Measurements from ENCODE around the gene THPO. TPM values are rescaled to one million over a fixed set of nuclear protein-coding genes. Genes with fewer than 3 reads are reported as not detected.

The THPO gene
- total and polyA plus RNA-seq, 10 of the 15 experiments (the other 5 are each of a cell fraction or from before 2014, with no cell fraction given), result not detected

DNA sequence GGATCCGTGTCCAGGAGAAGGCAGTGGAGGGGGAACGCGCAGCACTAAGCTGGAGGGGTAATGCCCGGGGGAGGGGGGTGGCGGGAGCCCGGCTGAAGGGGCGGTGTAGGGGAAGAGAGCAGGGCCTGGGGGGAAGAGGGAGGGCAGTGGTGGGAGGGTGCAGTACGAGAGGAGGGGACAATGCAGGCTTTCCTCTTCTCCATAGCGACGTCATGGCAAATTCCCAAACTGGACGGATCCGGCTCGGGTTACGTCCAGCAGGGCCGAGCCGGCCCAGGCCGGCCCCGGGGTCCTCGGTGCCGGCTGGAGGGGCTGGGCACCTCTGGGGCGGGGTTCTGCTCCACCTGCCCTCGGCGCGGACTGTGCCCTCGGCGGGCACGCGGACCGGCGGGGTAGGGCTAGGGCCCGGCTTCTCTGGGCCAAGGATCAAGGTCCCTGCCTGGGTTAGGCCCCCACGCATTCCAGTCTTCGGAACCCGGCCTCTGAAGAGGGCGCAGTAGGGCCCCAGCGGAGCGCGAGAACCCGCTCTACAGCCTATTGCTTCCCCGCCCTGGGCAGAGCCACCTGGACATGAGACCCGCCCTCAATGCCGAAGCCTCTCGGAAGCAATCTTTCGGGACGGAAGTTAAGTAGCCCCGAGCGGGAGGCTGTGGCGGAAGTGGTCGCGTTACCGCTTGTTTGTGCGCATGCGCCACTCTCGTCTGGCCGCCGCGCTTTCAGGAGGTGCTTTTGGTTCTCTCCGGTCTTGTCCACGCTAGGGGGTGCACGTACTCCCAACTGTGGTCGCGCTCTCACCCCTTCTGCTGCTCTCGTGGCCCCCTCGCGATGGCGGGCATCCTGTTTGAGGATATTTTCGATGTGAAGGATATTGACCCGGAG is 15.1 kb downstream of the THPO start (continued):
- TF ChIP-seq ZNF384 (IDR thresholded peaks at IDR 0.05; ENCODE audit: borderline replicate concordance, low read depth, low read length), result no peak
- TF ChIP-seq, protein P1, sequence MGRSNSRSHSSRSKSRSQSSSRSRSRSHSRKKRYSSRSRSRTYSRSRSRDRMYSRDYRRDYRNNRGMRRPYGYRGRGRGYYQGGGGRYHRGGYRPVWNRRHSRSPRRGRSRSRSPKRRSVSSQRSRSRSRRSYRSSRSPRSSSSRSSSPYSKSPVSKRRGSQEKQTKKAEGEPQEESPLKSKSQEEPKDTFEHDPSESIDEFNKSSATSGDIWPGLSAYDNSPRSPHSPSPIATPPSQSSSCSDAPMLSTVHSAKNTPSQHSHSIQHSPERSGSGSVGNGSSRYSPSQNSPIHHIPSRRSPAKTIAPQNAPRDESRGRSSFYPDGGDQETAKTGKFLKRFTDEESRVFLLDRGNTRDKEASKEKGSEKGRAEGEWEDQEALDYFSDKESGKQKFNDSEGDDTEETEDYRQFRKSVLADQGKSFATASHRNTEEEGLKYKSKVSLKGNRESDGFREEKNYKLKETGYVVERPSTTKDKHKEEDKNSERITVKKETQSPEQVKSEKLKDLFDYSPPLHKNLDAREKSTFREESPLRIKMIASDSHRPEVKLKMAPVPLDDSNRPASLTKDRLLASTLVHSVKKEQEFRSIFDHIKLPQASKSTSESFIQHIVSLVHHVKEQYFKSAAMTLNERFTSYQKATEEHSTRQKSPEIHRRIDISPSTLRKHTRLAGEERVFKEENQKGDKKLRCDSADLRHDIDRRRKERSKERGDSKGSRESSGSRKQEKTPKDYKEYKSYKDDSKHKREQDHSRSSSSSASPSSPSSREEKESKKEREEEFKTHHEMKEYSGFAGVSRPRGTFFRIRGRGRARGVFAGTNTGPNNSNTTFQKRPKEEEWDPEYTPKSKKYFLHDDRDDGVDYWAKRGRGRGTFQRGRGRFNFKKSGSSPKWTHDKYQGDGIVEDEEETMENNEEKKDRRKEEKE (IDR thresholded peaks at IDR 0.05), result no peak

DNA sequence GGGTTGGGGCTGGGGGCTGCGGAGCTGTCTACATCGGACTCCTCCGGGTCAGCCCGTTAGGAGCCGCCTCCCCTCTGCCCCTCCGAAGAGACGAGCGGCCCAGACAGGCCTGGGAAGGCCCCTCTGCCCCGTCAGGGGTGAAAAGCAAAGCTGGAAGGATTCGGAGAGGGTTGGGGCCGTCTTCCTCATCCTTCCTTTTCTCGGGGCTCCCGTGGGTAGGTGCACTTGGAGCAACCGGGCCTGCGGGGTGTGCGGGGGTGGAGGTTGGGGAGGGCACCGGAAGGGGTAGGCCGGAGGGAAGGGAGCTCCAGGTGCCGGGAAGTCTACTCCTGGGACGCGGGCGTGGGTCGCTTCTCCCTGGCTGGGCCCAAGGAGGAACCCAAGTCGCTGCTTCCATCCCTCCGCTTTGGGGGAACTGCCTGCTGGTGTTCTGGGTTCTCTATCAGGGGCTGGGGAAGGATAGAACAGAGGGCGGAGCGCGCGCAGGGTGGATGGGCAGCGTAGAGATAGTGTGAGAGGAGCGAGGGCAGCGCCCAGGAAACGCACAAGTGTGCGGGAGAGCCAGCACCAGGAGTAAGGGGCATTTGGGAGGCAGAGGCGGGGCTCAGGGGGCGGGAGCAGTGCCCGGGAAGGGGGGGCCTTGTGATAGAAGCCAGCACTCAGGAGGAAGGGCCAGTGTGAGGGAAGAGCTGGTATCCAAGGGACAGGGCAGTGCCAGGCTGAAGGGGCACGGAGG is 15.9 kb downstream of the THPO start:
- H3K9ac ChIP-seq (ENCODE audit: control insufficient read depth, insufficient read depth, low read length), result peak overlapping the region; percentile 81
- peaks cover 10% of the 10 kb centered on the region for H3K4me1 ChIP-seq (ENCODE audit: control insufficient read depth, insufficient read depth, low read length)
- peak overlapping the region; percentile 67 for H3K4me3 ChIP-seq
- no TSS peak for BruUV-seq (replicated peaks)
- in situ Hi-C loops (cut with MboI), result no loop called here
- ATAC-seq, result peak; percentile 48
- intact Hi-C loops (cut with micrococcal nuclease; ENCODE audit: unreplicated experiment), result loop anchor here (5.0 kb wide), 1 partner anchor 45 kb away; no protein-coding TSS in a partner anchor
- peak overlapping the region; percentile 75 for H2AFZ ChIP-seq (ENCODE audit: control insufficient read depth, low read depth, low read length)
- peaks cover 20% of the 10 kb centered on the region for H3K79me2 ChIP-seq (ENCODE audit: control insufficient read depth, insufficient read depth, low read length)
- under 1% methylated on average over 37 of the region's 38 CpGs for WGBS (ENCODE audit: insufficient coverage, insufficient replicate concordance, low lambda C conversion rate, missing lambda C conversion rate)
- H3K27me3 ChIP-seq (replicated peaks in 1 of 2; ENCODE audit: control insufficient read depth in 2 of 2, insufficient read depth in 2 of 2, low read length in 1 of 2), result no peaks in the 10 kb centered on the region; a peak in 1 of 4 replicates
- H4K20me1 ChIP-seq (ENCODE audit: control insufficient read depth, insufficient read depth), result no peaks in the 10 kb centered on the region
- H3K4me2 ChIP-seq (ENCODE audit: control insufficient read depth, insufficient read depth), result peak overlapping the region; percentile 74
- H3K36me3 ChIP-seq (ENCODE audit: control insufficient read depth in 2 of 2, insufficient read depth in 2 of 2, low read length in 1 of 2), result peaks cover 0 to 5% of the 10 kb centered on the region in 2 experiments; a peak in 1 of 4 replicates
- RAD21 ChIA-PET (ENCODE audit: unreplicated experiment), result interaction anchor here (0.9 to 1.4 kb wide), 3 partner anchors 10 to 107 kb away, joined by 3 to 7 read pairs (median 3); no protein-coding TSS in a partner anchor
- SMC1A ChIA-PET (ENCODE audit: uncharacterized antibody, unreplicated experiment), result interaction anchor here (1.7 kb wide), 1 partner anchor 10 kb away, joined by 6 read pairs; no protein-coding TSS in a partner anchor
- no peaks in the 10 kb centered on the region for H3K9me3 ChIP-seq (replicated peaks; ENCODE audit: control insufficient read depth, insufficient read depth, low read length)
- peak in 1 of 2 experiments; percentile 72; a peak in 2 of 3 replicates for TF ChIP-seq EGR1 (IDR thresholded peaks at IDR 0.05; ENCODE audit: borderline replicate concordance in 1 of 2, low read depth in 2 of 2, low read length in 2 of 2)
- no peak for TF ChIP-seq SMAD1 (IDR thresholded peaks at IDR 0.05; ENCODE audit: low read depth, partially characterized antibody)
- TF ChIP-seq SIN3A (IDR thresholded peaks at IDR 0.05; ENCODE audit: low read depth, low read length), result 0 out of 2 replicates have a peak, but pooled peaks have one; percentile 25
- TF ChIP-seq SP1 (IDR thresholded peaks at IDR 0.05; ENCODE audit: low read depth, low read length), result no peak
- TF ChIP-seq IKZF2 (IDR thresholded peaks at IDR 0.05), result peak; percentile 59 to 71; a peak in 3 of 4 replicates
- 0 out of 2 replicates have a peak, but pooled peaks have one; percentile 26 for TF ChIP-seq EED (IDR thresholded peaks at IDR 0.05; ENCODE audit: low read depth)
- 0 out of 2 replicates have a peak, but pooled peaks have one; percentile 1 for TF ChIP-seq NR2F1 (conservative IDR thresholded peaks at IDR 0.05)
- TF ChIP-seq, protein P2, sequence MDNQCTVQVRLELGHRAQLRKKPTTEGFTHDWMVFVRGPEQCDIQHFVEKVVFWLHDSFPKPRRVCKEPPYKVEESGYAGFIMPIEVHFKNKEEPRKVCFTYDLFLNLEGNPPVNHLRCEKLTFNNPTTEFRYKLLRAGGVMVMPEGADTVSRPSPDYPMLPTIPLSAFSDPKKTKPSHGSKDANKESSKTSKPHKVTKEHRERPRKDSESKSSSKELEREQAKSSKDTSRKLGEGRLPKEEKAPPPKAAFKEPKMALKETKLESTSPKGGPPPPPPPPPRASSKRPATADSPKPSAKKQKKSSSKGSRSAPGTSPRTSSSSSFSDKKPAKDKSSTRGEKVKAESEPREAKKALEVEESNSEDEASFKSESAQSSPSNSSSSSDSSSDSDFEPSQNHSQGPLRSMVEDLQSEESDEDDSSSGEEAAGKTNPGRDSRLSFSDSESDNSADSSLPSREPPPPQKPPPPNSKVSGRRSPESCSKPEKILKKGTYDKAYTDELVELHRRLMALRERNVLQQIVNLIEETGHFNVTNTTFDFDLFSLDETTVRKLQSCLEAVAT (IDR thresholded peaks at IDR 0.05), result 0 out of 2 replicates have a peak, but pooled peaks have one; percentile 41
- peak; percentile 40; the same call in 1 of the 2 replicates for TF ChIP-seq POLR2A (IDR thresholded peaks at IDR 0.05; ENCODE audit: low read depth, low read length)
- POLR2A ChIA-PET, result interaction anchor here (0.5 to 1.0 kb wide), 7 partner anchors 8 to 175 kb away, joined by 3 to 4 read pairs (median 3); no protein-coding TSS in a partner anchor
- no peak for FAIRE-seq
- DNase-seq (ENCODE audit: low read depth, low spot score), result no peak
- CTCF ChIA-PET, result interaction anchor here (0.6 to 2.9 kb wide), 4 partner anchors 9 to 152 kb away, joined by 3 to 10 read pairs (median 4); no protein-coding TSS in a partner anchor
- H3K27ac ChIP-seq (ENCODE audit: control insufficient read depth, insufficient read depth), result peak overlapping the region; percentile 87
